ENCODE results near the gene VPS26A.

GRCh38 chr10:69125554-69125953 is 1.6 kb downstream of the VPS26A start:
- TF ChIP-seq CTCF (conservative IDR thresholded peaks at IDR 0.05 in 1 of 2, IDR thresholded peaks at IDR 0.05 in 1 of 2; ENCODE audit: extremely low read depth in 1 of 2, insufficient read depth in 1 of 2, low read depth in 1 of 2, low read length in 2 of 2) (no peak), EZH2 (IDR thresholded peaks at IDR 0.05; ENCODE audit: borderline replicate concordance, low read length) (no peak)
